ENCODE results near the gene DNAJC11. TPM values are rescaled to one million over a fixed set of nuclear protein-coding genes. Genes with fewer than 3 reads are reported as not detected.
"Not testable (repeated sequence)": the region's sequence is repeated elsewhere in the genome, so short reads cannot be mapped to it uniquely, and the experiment has no call there.

The DNAJC11 gene, protein sequence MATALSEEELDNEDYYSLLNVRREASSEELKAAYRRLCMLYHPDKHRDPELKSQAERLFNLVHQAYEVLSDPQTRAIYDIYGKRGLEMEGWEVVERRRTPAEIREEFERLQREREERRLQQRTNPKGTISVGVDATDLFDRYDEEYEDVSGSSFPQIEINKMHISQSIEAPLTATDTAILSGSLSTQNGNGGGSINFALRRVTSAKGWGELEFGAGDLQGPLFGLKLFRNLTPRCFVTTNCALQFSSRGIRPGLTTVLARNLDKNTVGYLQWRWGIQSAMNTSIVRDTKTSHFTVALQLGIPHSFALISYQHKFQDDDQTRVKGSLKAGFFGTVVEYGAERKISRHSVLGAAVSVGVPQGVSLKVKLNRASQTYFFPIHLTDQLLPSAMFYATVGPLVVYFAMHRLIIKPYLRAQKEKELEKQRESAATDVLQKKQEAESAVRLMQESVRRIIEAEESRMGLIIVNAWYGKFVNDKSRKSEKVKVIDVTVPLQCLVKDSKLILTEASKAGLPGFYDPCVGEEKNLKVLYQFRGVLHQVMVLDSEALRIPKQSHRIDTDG
- 48.8 and 67.9 TPM in 2 replicates for total RNA-seq
- 54.3 and 64.7 TPM in 2 replicates for polyA plus RNA-seq

- Histone ChIP-seq H3K4me1 (ENCODE audit: low read depth) (peaks cover 11% of the 10 kb centered on the region), H3K4me3 (peak within 1 kb of the TSS; percentile 99), H3K36me3 (no peaks in the 10 kb centered on the region), H3K27me3 (no peaks in the 10 kb centered on the region), H3K27ac (peak within 1 kb of the TSS; percentile 92), H3K9me3 (ENCODE audit: low read depth) (no peaks in the 10 kb centered on the region)
- DNase-seq (ENCODE audit: low read depth in 1 of 2, low spot score in 1 of 2): peak; percentile 91 to 92
- TF ChIP-seq CTCF (IDR thresholded peaks at IDR 0.05; ENCODE audit: low read depth, low read length): peak; percentile 62
Measured at GRCh38 chr1:6701437-6702153, at the start of gene DNAJC11. TSS of gene DNAJC11 (minus strand) at chr1:6701816. CDS start at chr1:6701800, 16 bp downstream.

DNA sequence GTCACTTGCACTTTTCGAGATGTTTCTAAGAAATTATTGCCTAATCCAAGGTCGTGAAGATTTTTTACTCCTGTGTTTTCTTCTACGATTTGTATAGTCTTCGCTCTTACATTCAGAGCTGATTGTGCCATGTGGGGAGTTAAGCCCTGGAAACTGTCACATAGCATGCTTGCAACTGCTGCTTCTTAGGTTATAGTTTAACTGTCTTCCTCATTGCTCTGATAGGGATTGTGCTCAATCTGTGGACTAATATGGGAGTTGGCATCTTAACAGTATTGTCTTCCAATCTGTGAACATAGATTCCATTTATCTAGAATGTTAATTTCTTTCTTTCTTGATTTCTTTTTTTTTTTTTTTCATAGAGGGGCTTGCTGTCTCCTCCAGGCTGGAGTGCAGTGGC lies 48.9 kb upstream of the DNAJC11 start:
- H3K4me1 ChIP-seq (ENCODE audit: low read depth): no peaks in the 10 kb centered on the region
- peaks cover 5% of the 10 kb centered on the region for H3K27me3 ChIP-seq
- no peaks in the 10 kb centered on the region for H3K9me3 ChIP-seq (ENCODE audit: low read depth)
- no peak for DNase-seq (ENCODE audit: low read depth in 1 of 2, low spot score in 1 of 2)
- TF ChIP-seq CTCF (IDR thresholded peaks at IDR 0.05; ENCODE audit: low read depth, low read length): no peak
- H3K36me3 ChIP-seq: no peaks in the 10 kb centered on the region
- H3K4me3 ChIP-seq: no peak overlapping the region
- H3K27ac ChIP-seq: no peak overlapping the region

- no peak for DNase-seq (ENCODE audit: low read depth in 1 of 2, low spot score in 1 of 2)
- no peak for TF ChIP-seq CTCF (IDR thresholded peaks at IDR 0.05; ENCODE audit: low read depth, low read length)
- Histone ChIP-seq H3K4me3 (no peak overlapping the region), H3K36me3 (no peaks in the 10 kb centered on the region), H3K4me1 (ENCODE audit: low read depth) (no peaks in the 10 kb centered on the region), H3K27me3 (peaks cover 5% of the 10 kb centered on the region), H3K27ac (no peak overlapping the region), H3K9me3 (ENCODE audit: low read depth) (no peaks in the 10 kb centered on the region)
Measured at GRCh38 chr1:6747674-6748073, 46.1 kb upstream of the DNAJC11 start.

- TF ChIP-seq CTCF (IDR thresholded peaks at IDR 0.05; ENCODE audit: low read depth, low read length): no peak
- H3K4me1 ChIP-seq (ENCODE audit: low read depth): no peaks in the 10 kb centered on the region
- DNase-seq (ENCODE audit: low read depth in 1 of 2, low spot score in 1 of 2): no peak
- H3K27me3 ChIP-seq: peaks cover 5% of the 10 kb centered on the region
- H3K36me3 ChIP-seq: no peaks in the 10 kb centered on the region
- no peak overlapping the region for H3K4me3 ChIP-seq
- no peak overlapping the region for H3K27ac ChIP-seq
- H3K9me3 ChIP-seq (ENCODE audit: low read depth): no peaks in the 10 kb centered on the region
Measured at GRCh38 chr1:6745073-6745472, 43.5 kb upstream of the DNAJC11 start.

DNA sequence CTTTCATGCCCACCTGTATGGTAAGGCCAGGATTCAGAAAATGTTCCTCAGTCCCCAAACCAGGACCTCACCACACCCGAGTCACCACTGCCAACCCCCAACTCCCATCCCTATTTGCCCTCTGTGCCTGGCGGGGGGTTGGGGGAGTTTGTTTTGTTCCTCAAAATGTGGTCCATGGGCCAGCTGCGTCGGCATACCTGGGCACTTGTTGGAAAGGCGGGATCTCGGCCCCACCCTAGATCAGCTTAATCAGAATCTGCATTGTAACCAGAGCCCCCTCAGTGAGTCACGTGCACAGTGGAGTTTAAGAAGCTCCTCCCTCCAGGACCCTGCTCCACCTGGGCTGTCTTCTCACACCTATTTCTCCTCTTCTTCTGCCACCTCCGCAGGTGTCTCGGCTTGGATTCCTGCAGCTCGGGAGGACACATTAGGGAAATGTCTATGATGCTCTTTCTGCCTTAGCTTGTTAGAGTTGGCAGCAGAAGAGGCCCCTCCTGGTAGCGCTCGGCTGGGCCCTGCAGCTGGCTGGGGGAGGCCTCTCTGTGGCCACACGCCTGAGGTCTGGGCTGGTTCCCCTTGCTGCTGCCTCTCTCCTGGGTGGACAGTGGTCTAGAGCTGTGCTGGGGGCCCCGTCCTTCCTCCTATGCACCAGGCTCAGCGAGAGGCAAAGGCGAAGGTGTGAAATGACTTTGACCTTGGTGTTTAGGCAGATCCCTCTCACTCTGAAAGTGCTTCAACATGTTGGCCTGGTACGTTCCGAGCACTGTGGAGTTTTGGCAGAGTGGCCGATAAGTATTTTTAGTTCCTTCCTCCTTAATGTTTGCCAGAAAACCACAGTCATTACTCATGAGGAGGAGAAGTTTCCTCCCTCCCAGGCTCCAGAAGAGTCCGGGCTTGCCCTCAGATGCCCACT lies 41.8 kb upstream of the DNAJC11 start:
- DNase-seq (ENCODE audit: low read depth in 1 of 2, low spot score in 1 of 2): peak in 1 of 2 donors; percentile 89
- H3K27ac ChIP-seq: no peak overlapping the region
- H3K4me1 ChIP-seq (ENCODE audit: low read depth): no peaks in the 10 kb centered on the region
- no peaks in the 10 kb centered on the region for H3K36me3 ChIP-seq
- no peaks in the 10 kb centered on the region for H3K9me3 ChIP-seq (ENCODE audit: low read depth)
- no peak overlapping the region for H3K4me3 ChIP-seq
- no peak for TF ChIP-seq CTCF (IDR thresholded peaks at IDR 0.05; ENCODE audit: low read depth, low read length)
- H3K27me3 ChIP-seq: no peaks in the 10 kb centered on the region

- H3K4me3 ChIP-seq; H3K36me3 ChIP-seq; H3K9me3 ChIP-seq (ENCODE audit: low read depth); H3K27me3 ChIP-seq; H3K27ac ChIP-seq; DNase-seq (ENCODE audit: low read depth in 1 of 2, low spot score in 1 of 2); H3K4me1 ChIP-seq (ENCODE audit: low read depth): not testable (repeated sequence)
Measured at GRCh38 chr1:6742676-6743188, 41.1 kb upstream of the DNAJC11 start.

Measured in cardiac muscle cell (in vitro differentiated cells and primary cell).